Lung (tissue), 5 donors: Measurements from ENCODE around the gene UGT2A1. TPM values are rescaled to one million over a fixed set of nuclear protein-coding genes. Genes with fewer than 3 reads are reported as not detected.

Experiments used
- polyA plus RNA-seq, 2 donors: library from polyadenylated mRNA; stranded (reverse); fragments of 200-250 nt; gene quantifications; one replicate each; pipeline ENCODE4 v1.2.1, GENCODE V29; 2013
- small RNA-seq: library from RNA; depleted of rRNA; stranded (forward); fragments of <200 nt; gene quantifications from one replicate; pipeline ENCODE3, GENCODE V24; 2014; ENCODE audit warnings: low replicate concordance
- total RNA-seq, 2 donors: library from RNA; depleted of rRNA in 1 of 2; stranded (reverse); fragments of >200 nt in 1 of 2; gene quantifications; one replicate each; pipeline ENCODE4 v1.2.1, GENCODE V29; 2014 to 2021
- donor health status: Bipolar disorder and iron deficiency.
- donor health status: healthy.
- donor health status: DM: yes; HTN: yes; CAD: no.

Gene UGT2A1
- total and polyA plus RNA-seq, 4 donors = 0.13 TPM; not detected in 3

Small RNA genes within 50 kb of the gene (small RNA-seq; reads per million reads assigned to genes)
- gene UGT2A2 = not detected

Other genes starting within 250 kb of the UGT2A1 start
- 1 to 10 TPM in 1 of 2 donors, not detected in 1; 2.0 TPM for gene UGT2B4, start 157.3 kb downstream of the UGT2A1 start, total RNA-seq
- under 1 TPM; 0.61 to 0.93 TPM for gene UGT2B4, start 157.3 kb downstream of the UGT2A1 start, polyA plus RNA-seq
- gene UGT2A2, start 13.6 kb downstream of the UGT2A1 start, total RNA-seq = not detected
- not detected for gene UGT2A2, start 13.6 kb downstream of the UGT2A1 start, polyA plus RNA-seq
- 10 to 100 TPM in 1 of 2 donors, 1 to 10 TPM in 1; 4.7 to 11.0 TPM for gene SULT1B1, start 107.4 kb upstream of the UGT2A1 start, total RNA-seq
- gene SULT1B1, start 107.4 kb upstream of the UGT2A1 start, polyA plus RNA-seq = 1 to 10 TPM; 1.0 to 7.3 TPM
- 100 to 1,000 TPM in 1 of 2 donors, 1 to 10 TPM in 1; 3.2 to 146 TPM for gene SULT1E1, start 206.9 kb upstream of the UGT2A1 start, total RNA-seq
- 1 to 10 TPM in 1 of 2 donors, under 1 TPM in 1; 0.39 to 4.1 TPM for gene SULT1E1, start 206.9 kb upstream of the UGT2A1 start, polyA plus RNA-seq